Measurements from ENCODE around the gene HARBI1. TPM values are rescaled to one million over a fixed set of nuclear protein-coding genes. Genes with fewer than 3 reads are reported as not detected.

Gene HARBI1
- total and polyA plus RNA-seq, 2 of the 4 experiments (the other 2 are of a cell fraction) = 2.7 to 5.2 TPM

DNA sequence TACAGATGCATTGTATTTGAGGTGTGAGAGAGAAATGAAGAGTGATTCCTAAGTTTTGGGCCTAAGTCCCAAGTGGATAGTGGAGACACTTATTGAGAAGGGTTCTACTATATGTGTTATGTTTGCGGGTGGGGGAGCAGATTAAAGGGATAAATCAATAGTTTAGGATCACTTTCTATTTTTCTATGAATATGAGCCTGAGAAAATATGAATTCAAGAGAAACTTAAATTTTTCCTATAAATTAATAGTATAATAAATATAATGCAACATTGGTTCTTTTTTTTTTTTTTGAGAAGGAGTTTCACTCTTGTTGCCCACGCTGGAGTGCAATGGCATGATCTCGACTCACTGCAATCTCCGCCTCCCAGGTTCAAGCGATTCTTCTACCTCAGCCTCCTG, 54.5 kb downstream of the HARBI1 start:
- Histone ChIP-seq H3K4me3 (ENCODE audit: insufficient read depth, low read depth, low read length) (no peak overlapping the region), H3K79me1 (ENCODE audit: low read depth in 1 of 2, low read length in 2 of 2) (peaks cover 41 to 83% of the 10 kb centered on the region in 2 experiments), H2AFZ (replicated peaks; ENCODE audit: low read length, poor library complexity) (no peak overlapping the region), H3K36me3 (ENCODE audit: control insufficient read depth, insufficient read depth, low read length) (no peaks in the 10 kb centered on the region), H3K4me1 (ENCODE audit: control insufficient read depth, insufficient read depth, low read length) (peaks cover 13% of the 10 kb centered on the region), H3K18ac (ENCODE audit: low read depth, low read length) (no peak overlapping the region), H4K8ac (ENCODE audit: low read depth in 2 of 2, low read length in 2 of 2) (no peak overlapping the region), H4K91ac (ENCODE audit: insufficient read depth, low read depth, low read length) (no peak overlapping the region), H4K20me1 (ENCODE audit: insufficient read depth, low read length) (peaks cover 42% of the 10 kb centered on the region), H4K5ac (ENCODE audit: low read depth, low read length) (no peak overlapping the region), H3K4ac (ENCODE audit: low read depth, low read length) (no peak overlapping the region), H2BK5ac (ENCODE audit: low read depth, low read length, poor library complexity, severe bottlenecking) (no peak overlapping the region), H3K23ac (ENCODE audit: low read depth, low read length) (no peak overlapping the region), H2BK20ac (ENCODE audit: low read depth, low read length) (no peak overlapping the region), H3K27ac (ENCODE audit: insufficient read depth, low read length) (no peak overlapping the region), H3K4me2 (ENCODE audit: low read depth, low read length) (no peak overlapping the region), H2BK120ac (ENCODE audit: low read depth, low read length) (no peak overlapping the region), H3K9me3 (ENCODE audit: control insufficient read depth, insufficient read depth, low read length) (no peaks in the 10 kb centered on the region), H3K14ac (replicated peaks; ENCODE audit: low read depth, low read length) (no peak overlapping the region), H3K9me1 (ENCODE audit: insufficient read depth, low read length) (peaks cover 24% of the 10 kb centered on the region), H2AK5ac (ENCODE audit: low read depth, low read length) (no peak overlapping the region), H3K9ac (ENCODE audit: low read depth, low read length) (no peak overlapping the region), H2BK15ac (ENCODE audit: low read depth, low read length) (no peak overlapping the region), H2AK9ac (replicated peaks; ENCODE audit: low read depth, low read length, poor library complexity) (no peak overlapping the region), H3K27me3 (ENCODE audit: control insufficient read depth, insufficient read depth, low read length) (no peaks in the 10 kb centered on the region), H3K56ac (ENCODE audit: extremely low read depth, insufficient read depth, low read length) (no peak overlapping the region)
- intact Hi-C loops (cut with micrococcal nuclease) = no loop called here
- TF ChIP-seq FOS (IDR thresholded peaks at IDR 0.05; ENCODE audit: low read depth, low read length) (no peak), SMC3 (IDR thresholded peaks at IDR 0.05; ENCODE audit: low read depth, low read length) (no peak), RAD21 (IDR thresholded peaks at IDR 0.05; ENCODE audit: low read length) (no peak), CHD1 (IDR thresholded peaks at IDR 0.05; ENCODE audit: low read depth, low read length) (no peak), BHLHE40 (IDR thresholded peaks at IDR 0.05; ENCODE audit: low read depth, low read length) (no peak), RFX5 (IDR thresholded peaks at IDR 0.05; ENCODE audit: low read depth, low read length) (no peak), MAFK (IDR thresholded peaks at IDR 0.05; ENCODE audit: low read depth, low read length) (no peak), CEBPB (IDR thresholded peaks at IDR 0.05; ENCODE audit: low read depth, low read length) (no peak)
- TF ChIP-seq, protein P1, sequence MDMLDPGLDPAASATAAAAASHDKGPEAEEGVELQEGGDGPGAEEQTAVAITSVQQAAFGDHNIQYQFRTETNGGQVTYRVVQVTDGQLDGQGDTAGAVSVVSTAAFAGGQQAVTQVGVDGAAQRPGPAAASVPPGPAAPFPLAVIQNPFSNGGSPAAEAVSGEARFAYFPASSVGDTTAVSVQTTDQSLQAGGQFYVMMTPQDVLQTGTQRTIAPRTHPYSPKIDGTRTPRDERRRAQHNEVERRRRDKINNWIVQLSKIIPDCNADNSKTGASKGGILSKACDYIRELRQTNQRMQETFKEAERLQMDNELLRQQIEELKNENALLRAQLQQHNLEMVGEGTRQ (IDR thresholded peaks at IDR 0.05; ENCODE audit: low read depth, low read length) = no peak
- TF ChIP-seq, protein P2, sequence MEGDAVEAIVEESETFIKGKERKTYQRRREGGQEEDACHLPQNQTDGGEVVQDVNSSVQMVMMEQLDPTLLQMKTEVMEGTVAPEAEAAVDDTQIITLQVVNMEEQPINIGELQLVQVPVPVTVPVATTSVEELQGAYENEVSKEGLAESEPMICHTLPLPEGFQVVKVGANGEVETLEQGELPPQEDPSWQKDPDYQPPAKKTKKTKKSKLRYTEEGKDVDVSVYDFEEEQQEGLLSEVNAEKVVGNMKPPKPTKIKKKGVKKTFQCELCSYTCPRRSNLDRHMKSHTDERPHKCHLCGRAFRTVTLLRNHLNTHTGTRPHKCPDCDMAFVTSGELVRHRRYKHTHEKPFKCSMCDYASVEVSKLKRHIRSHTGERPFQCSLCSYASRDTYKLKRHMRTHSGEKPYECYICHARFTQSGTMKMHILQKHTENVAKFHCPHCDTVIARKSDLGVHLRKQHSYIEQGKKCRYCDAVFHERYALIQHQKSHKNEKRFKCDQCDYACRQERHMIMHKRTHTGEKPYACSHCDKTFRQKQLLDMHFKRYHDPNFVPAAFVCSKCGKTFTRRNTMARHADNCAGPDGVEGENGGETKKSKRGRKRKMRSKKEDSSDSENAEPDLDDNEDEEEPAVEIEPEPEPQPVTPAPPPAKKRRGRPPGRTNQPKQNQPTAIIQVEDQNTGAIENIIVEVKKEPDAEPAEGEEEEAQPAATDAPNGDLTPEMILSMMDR (conservative IDR thresholded peaks at IDR 0.05; ENCODE audit: low read depth, low read length) = no peak
- dilution Hi-C loops (cut with HindIII; ENCODE audit: low sequenced_read_pairs, unreplicated experiment) = no loop called here
- ChIA-PET CTCF (interaction anchor here (0.5 kb wide), 1 partner anchor 36 kb away, joined by 3 read pairs; no protein-coding TSS in a partner anchor), POLR2A (ENCODE audit: unreplicated experiment) (no interaction called here)
- in situ Hi-C loops (cut with MboI; ENCODE audit: low sequenced_read_pairs) = no loop called here
- ATAC-seq (ENCODE audit: low read depth) (no peak), DNase-seq (no peak)
- no CpG with 5 or more reads among the region's 5 CpGs for WGBS, 2 experiments (ENCODE audit: extremely low coverage in 2 of 2, insufficient read length in 1 of 2)
- no TSS peak for BruUV-seq (replicated peaks)

All from IMR-90 (cell line).